Right lobe of liver (tissue), 6 donors: ENCODE results near the gene CA6. TPM values are rescaled to one million over a fixed set of nuclear protein-coding genes. Genes with fewer than 3 reads are reported as not detected.

Experiments
- ATAC-seq, 4 donors: fragments of 200-7000 bp; cut with Tn5 transposase; one replicate each; pipeline ENCODE4 v1.9.1; 2020; ENCODE audit warnings: mild to moderate bottlenecking in 4 of 4, moderate library complexity in 4 of 4
- DNase-seq, 3 donors: peaks; one replicate each; pipeline ENCODE4 v3.0.0-alpha.2; 2020
- H3K27ac ChIP-seq, 3 donors: fragments of 200-600 bp; one replicate each; pipeline ENCODE4 v1.8.0; 2022
- H3K27me3 ChIP-seq, 2 donors: fragments of 200-600 bp; one replicate each; pipeline ENCODE4 v1.8.0; 2022
- H3K36me3 ChIP-seq, 4 donors: fragments of 200-600 bp; sonication (generic) in 1 of 4; one replicate each; pipeline versions ENCODE4 v1.5.1 to v1.8.0; 2017 to 2022; ENCODE audit warnings: control low read depth in 1 of 4
- H3K4me1 ChIP-seq, 4 donors: fragments of 200-600 bp; sonication (generic) in 1 of 4; one replicate each; pipeline versions ENCODE4 v1.5.1 to v1.8.0; 2017 to 2022; ENCODE audit warnings: control low read depth in 1 of 4
- H3K4me3 ChIP-seq, 3 donors: fragments of 200-600 bp; one replicate each; pipeline ENCODE4 v1.8.0; 2022
- H3K9me3 ChIP-seq, 4 donors: fragments of 200-600 bp; sonication (generic) in 1 of 4; one replicate each; pipeline versions ENCODE4 v1.5.1 to v1.8.0; 2017 to 2022; ENCODE audit warnings: control low read depth in 1 of 4
- POLR2A ChIP-seq: fragments of 450-650 bp; IDR thresholded peaks from one replicate; pipeline ENCODE4 v1.6.1; 2017; ENCODE audit warnings: antibody characterized with exemption, mild to moderate bottlenecking
- WGBS: methylation state at CpG from one replicate; pipeline ENCODE4 v1.1.6; 2018; ENCODE audit warnings: low coverage, low lambda C conversion rate; ENCODE audit not compliant: insufficient coverage; ENCODE audit errors: missing lambda C conversion rate; 5-methylcytosine and 5-hydroxymethylcytosine counted together
- intact Hi-C, 2 donors: fragments of 100-400 bp; cut with DNase I; formaldehyde crosslinking; loops; one replicate each; pipeline versions ENCODE4 v1.11.2 to v1.14.1; 2022
- total RNA-seq, 6 experiments: library from RNA; depleted of rRNA in 2 of 6; stranded (reverse); fragments of >200 nt in 2 of 6; fragmentation: NEBNext Ultra II Directional in 3 of 6; extraction: Animal tissue kit (Norgen Biotek cat#: 25700) in 3 of 6; gene quantifications; one replicate each; pipeline versions ENCODE4 v1.1.0 to v1.2.4, GENCODE V29; 2016 to 2023
- TF ChIP-seq, protein P1 (sequence below), 4 donors: fragments of 200-600 bp in 3 of 4; fragments of 450-650 bp in 1 of 4; IDR thresholded peaks; one replicate each; pipeline versions ENCODE4 v1.5.1 to v1.8.0; 2016 to 2022; ENCODE audit warnings: antibody characterized with exemption in 4 of 4, mild to moderate bottlenecking in 2 of 4
- donor health status: DM: no; HTN: yes; CAD: no.
- donor health status: DM: no; HTN: no; CAD: no.
- donor health status: DM: no; HTN: no; CAD: no.
- donor health status: DM: no; HTN: yes; CAD: no.
- donor health status: DM: no; HTN: yes; CAD: no.

CA6 gene
- total RNA-seq, 6 experiments from 2014 or later: not detected

DNA sequence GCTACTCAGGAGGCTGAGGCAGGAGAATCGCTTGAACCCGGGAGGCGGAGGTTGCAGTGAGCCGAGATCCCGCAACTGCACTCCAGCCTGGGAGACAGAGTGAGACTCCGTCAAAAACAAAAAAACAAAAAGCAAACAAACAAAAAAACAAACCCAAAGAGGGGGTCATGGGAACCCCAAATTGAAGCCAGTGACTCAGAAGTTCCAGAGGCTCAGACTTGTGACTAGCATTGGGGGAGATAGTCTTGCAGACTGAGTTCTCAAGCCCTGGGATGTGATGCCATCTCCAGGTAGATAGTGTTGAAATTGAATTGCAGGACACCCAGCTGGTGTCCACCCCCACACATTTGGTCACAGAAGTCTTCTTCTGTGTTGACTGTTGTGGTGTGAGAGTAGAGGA, 42.3 kb upstream of the CA6 start:
- H3K4me1 ChIP-seq: no peaks in the 10 kb centered on the region
- WGBS: 96% methylated on average over 6 of the region's 6 CpGs
- TF ChIP-seq POLR2A: no peak
- TF ChIP-seq, protein P1, sequence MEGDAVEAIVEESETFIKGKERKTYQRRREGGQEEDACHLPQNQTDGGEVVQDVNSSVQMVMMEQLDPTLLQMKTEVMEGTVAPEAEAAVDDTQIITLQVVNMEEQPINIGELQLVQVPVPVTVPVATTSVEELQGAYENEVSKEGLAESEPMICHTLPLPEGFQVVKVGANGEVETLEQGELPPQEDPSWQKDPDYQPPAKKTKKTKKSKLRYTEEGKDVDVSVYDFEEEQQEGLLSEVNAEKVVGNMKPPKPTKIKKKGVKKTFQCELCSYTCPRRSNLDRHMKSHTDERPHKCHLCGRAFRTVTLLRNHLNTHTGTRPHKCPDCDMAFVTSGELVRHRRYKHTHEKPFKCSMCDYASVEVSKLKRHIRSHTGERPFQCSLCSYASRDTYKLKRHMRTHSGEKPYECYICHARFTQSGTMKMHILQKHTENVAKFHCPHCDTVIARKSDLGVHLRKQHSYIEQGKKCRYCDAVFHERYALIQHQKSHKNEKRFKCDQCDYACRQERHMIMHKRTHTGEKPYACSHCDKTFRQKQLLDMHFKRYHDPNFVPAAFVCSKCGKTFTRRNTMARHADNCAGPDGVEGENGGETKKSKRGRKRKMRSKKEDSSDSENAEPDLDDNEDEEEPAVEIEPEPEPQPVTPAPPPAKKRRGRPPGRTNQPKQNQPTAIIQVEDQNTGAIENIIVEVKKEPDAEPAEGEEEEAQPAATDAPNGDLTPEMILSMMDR (IDR thresholded peaks at IDR 0.05): peak in 2 of 4 donors; percentile 5 to 19
- H3K27me3 ChIP-seq: no peaks in the 10 kb centered on the region
- no peaks in the 10 kb centered on the region for H3K9me3 ChIP-seq
- no peak for DNase-seq
- intact Hi-C loops: no loop called here
- no peaks in the 10 kb centered on the region for H3K36me3 ChIP-seq
- no peak overlapping the region for H3K4me3 ChIP-seq
- no peak overlapping the region for H3K27ac ChIP-seq
- ATAC-seq: peak in 3 of 4 donors; percentile 51 to 60 (median 52)

DNA sequence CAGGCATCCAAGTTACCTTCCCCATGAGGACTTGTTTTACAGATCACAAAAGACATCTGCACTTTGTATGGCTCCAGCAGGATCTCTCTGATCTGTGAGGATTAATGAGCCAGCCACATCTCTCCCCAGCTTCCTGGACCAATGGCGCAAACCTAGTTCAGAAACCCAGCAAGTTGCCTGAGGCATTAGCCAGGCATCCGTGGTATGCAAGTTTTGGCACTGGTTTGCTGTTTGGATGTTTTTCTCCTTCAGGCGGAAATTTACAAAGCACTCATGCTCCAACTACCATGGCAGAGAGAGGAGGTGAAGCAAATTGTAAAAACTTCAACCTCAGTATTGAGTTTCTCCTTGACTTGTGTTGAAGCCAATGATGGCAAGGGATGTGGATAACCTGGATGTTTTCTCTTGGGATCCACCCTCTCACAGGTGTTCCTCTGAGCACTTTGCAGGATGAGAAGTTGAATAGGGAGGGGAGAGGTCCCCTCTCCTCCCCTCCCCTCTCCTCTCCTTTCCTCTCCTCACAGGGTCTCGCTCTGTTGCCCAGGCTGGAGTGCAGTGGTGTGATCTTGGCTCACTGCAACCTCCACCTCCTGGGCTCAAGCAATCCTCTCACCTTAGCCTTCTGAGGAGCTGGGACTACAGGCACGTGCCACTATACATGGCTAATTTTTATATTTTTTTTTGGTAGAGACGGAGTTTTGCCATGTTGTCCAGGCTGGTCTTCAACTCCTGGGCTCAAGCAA, 41.6 kb upstream of the CA6 start:
- H3K27ac ChIP-seq: no peak overlapping the region
- no peaks in the 10 kb centered on the region for H3K4me1 ChIP-seq
- intact Hi-C loops: no loop called here
- no peaks in the 10 kb centered on the region for H3K27me3 ChIP-seq
- no peaks in the 10 kb centered on the region for H3K36me3 ChIP-seq
- no peaks in the 10 kb centered on the region for H3K9me3 ChIP-seq
- 40% methylated on average over 5 of the region's 6 CpGs for WGBS
- DNase-seq (peak in 1 of 3 donors; percentile 32), ATAC-seq (peak in 3 of 4 donors; percentile 17 to 65 (median 32))
- TF ChIP-seq POLR2A: no peak
- TF ChIP-seq, protein P1 (IDR thresholded peaks at IDR 0.05): no peak
- no peak overlapping the region for H3K4me3 ChIP-seq

DNA sequence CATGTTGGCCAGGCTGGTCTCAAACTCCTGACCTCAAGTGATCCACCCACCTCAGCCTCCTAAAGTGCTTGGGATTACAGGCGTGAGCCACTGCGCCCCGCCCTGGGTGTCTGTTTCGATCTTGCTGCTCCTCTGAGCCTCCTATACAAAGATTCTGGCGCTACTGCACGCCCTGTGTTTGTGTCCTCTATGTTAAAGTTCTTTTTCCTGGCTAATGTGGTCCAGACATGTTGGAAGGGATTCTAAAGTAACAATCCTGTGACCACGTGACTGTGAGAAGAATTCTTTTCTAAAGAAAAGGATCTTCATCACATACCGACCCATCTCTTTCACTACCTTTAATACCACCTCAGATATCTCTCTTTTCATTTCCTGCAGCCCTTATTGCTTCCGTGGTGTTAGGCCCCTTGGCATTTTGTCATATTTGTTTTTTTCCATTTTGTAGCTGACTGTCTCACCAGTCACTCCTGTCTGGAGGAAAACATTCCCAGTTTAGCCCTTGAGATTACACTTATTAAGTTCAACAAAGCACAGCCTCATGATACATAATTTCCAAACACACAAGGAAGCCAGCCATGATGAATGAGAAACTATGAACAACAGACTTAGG, 40.0 kb upstream of the CA6 start:
- Histone ChIP-seq H3K4me3 (no peak overlapping the region), H3K27me3 (no peaks in the 10 kb centered on the region), H3K27ac (no peak overlapping the region), H3K36me3 (no peaks in the 10 kb centered on the region), H3K9me3 (no peaks in the 10 kb centered on the region), H3K4me1 (no peaks in the 10 kb centered on the region)
- intact Hi-C loops: no loop called here
- 67% methylated on average over 7 of the region's 9 CpGs for WGBS
- ATAC-seq: no peak
- DNase-seq: no peak
- no peak for TF ChIP-seq POLR2A
- TF ChIP-seq, protein P1 (IDR thresholded peaks at IDR 0.05): no peak

DNA sequence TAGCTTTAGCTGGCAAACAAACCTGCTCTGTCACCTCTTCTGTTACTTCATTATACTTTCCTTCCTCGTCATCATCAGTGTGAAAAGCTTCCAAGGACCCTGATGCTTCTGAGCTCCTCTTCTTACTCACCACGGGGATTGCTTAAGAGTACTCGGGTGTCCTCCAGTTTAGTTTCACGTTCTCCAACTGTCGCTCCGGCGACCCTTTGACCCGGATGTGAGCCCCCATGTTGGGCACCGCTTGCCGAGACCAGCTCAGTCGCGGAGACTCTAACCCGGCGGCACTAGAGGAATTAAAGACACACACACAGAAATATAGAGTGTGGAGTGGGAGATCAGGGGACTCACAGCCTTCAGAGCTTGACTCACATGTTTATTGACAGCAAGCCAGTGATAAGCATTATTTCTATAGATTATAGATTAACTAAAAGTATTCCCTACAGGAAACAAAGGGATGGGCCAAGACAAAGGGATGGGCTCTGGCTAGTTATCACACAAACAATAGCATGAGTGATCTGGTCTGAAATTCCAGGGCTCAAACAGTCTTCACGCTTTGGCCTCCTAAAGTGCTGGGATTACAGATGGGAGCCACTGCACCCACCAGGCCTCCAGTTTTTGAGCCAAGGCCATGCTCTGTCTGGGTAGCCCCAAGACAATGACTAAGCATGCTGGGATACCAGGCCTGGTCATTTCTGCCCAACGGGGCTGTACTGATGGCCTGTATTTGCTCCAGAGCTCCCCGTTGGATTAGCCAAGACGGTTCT, 37.1 kb upstream of the CA6 start:
- Histone ChIP-seq H3K27ac (no peak overlapping the region), H3K27me3 (no peaks in the 10 kb centered on the region), H3K9me3 (no peaks in the 10 kb centered on the region), H3K4me3 (no peak overlapping the region), H3K36me3 (no peaks in the 10 kb centered on the region), H3K4me1 (no peaks in the 10 kb centered on the region)
- ATAC-seq (no peak), DNase-seq (no peak)
- intact Hi-C loops: no loop called here
- TF ChIP-seq, protein P1 (IDR thresholded peaks at IDR 0.05): no peak
- no peak for TF ChIP-seq POLR2A
- 59% methylated on average over 17 of the region's 18 CpGs for WGBS
